Measurements from ENCODE around the gene PIP4K2B.

PIP4K2B gene

GRCh38 chr17:38777641-38778250 lies 21.6 kb downstream of the PIP4K2B start:
- peak; percentile 24 for DNase-seq

GRCh38 chr17:38773258-38773657 lies 26.1 kb downstream of the PIP4K2B start:
- DNase-seq: no peak

DNA sequence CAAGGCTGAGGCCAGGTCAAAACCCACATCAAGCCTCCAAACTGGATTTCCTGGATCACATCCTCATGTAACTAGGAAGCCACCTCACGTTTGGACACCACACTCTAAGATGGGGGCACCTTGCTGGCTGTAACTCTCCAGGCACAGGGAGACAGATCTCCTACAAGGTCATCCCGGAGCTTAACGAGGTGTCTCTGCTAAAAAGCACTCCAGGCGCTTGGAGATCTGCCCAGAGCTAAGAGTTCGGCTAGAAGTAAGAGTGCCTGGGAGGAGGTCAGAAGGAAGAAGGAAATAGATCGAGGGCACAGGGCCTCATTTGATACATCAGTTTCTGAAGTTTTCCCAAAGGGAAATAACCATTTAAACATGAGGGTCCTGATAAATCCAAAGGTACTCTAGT lies 30.9 kb downstream of the PIP4K2B start:
- no peak for DNase-seq

DNA sequence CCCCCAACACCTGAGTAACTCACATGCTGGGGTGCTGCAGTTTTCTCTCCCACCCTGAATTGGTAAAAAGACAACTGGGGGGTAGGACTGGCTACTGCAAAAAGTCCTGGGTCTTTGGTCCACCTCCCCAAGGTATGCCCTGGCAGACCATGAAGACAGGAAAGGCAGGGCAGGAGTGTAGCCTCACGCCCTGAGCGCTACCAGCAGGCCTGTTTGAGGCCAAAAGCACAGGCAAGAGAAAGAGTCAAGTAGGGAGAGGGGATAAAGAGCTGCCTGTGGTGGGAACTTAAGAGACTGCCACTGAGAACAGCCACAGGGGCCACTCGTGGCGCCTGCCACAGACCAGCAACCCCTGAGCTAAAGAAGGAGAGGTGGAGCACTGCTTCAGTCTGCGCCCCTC lies 33.0 kb downstream of the PIP4K2B start:
- DNase-seq: no peak

DNA sequence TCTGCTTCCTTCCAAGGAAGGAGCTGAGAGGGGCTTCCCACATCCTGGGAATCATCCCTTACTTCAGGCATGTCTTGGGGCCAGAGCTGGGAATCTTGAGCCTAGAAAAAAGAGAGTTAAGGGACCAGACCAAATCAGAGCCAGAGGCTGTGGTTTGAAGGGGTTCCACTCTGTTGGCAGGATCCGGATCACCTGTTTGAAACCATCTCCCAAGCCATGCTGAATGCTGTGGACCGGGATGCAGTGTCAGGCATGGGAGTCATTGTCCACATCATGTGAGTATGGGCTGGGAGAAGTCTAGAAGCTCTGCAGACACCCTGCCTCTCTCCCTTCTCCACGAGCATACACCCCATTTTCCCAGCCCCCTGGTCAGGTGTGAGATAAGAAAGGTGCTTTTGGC lies 37.1 kb downstream of the PIP4K2B start:
- no peak for DNase-seq

DNA sequence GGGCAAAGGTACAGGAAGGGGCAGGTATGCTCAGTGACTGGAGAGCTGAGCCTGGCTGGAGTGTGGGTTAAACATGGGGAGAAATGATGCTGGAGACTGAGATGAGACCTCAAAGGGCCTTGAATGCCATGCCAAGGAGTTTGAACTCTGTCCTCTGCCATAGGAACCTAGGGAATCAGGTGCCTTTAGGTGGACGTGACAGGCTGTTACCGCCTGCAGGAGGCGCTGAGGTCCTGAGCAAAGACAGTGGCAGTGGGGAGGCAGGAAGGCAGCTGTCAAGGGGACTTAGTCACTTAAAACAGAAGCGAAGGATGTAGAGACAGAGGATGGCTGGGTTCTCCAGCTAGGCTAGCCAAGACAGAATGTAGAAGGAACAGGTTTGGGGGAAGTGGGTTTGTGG lies 37.7 kb downstream of the PIP4K2B start:
- no peak for DNase-seq

- no peak for DNase-seq
Observed at GRCh38 chr17:38753071-38753506, 46.3 kb downstream of the PIP4K2B start.

DNA sequence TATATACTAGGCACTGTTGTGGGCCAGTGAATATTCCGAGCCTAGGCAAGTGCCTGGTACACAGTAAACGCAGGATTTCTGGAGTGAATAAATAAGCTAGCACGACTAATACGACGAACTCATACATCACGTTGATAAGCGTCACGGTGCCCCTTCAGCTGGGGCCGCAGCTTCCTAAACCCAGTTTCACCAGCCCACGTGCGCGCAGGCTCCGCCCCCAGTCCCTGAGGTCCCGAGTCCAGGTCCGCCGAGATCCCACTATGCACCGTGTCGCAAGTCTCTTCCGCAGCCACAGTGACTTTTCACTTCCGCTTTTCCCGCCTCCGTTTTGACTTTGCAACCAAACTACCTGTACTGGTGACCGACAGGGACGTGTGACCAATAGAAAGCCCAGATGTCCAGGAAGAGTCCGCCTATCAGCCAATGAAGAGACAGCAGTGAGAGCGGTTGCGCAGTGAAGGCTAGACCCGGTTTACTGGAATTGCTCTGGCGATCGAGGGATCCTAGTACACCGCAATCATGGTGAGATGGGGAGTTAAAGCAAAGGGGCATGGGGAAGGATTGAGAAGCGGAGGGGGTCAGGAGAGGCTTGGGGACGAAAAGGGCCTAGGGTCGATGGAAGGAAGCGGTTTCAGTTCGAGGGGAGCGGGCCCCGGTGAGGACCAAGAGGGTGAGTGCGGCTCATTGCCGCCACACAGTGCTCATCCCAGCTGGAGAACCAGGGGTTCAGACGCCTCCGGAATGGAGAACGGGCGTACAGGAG lies 46.9 kb downstream of the PIP4K2B start, which contains the start of gene PSMB3:
TSS of gene PSMB3 (plus strand) at position 434 of the 763 bp plus-strand sequence. CDS start at position 520, 86 bp downstream.
- DNase-seq: peak; percentile 78

GRCh38 chr17:38751808-38752307 lies 47.5 kb downstream of the PIP4K2B start:
- DNase-seq: no peak

GRCh38 chr17:38751144-38751807 lies 48.1 kb downstream of the PIP4K2B start:
- no peak for DNase-seq

DNA sequence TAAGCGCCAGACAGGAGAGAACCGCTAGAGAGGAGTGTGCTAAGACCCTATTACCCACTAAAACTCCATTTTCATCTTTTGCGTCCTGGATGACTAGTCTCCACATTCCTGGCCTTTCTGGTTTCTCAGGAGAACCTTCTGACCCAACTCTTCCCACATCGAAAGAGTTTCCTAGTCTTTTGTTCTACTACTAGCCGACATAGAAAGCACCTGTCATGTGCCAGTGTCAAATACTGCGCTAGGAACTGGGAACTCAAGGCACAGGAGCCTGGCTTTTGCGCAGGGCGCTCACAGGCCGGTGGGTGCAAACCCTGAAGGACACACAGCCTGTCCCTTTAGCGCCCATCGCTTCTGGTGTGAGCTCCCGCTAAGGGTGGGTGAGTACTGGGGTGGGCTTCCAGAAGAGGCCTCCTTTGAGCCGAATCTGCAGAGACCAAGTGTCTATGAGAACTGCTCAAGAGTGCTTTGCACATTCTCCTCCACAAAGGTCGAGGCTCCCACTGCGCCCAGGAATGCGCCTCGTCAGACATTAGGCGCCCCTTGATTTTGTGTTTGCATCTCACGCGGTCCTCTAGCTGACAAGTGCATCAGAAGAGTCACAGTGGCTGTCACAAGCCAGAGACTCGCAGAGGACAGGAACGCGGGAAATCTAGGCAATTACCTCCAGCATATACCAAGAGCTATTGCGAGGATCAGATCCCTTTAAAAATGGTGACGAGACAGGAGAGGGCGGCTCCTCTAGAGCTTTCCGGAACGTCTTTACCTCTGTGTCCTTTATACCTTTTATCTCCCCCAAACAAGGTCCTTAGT lies 48.8 kb downstream of the PIP4K2B start:
- no peak for DNase-seq

DNA sequence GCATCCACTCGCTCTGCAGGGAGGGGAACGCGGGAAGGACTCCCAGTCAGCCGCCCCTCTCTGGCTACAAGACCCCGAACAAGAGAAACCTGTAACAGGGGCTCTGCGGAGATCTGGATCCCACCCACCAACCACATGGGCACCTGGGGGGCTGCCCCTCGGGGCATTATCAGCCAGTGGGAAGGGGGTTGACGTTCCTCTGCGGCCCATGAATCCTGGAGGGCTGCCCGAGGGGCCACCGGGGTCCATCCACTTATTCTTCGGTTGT lies 49.4 kb downstream of the PIP4K2B start:
- DNase-seq: no peak

DNA sequence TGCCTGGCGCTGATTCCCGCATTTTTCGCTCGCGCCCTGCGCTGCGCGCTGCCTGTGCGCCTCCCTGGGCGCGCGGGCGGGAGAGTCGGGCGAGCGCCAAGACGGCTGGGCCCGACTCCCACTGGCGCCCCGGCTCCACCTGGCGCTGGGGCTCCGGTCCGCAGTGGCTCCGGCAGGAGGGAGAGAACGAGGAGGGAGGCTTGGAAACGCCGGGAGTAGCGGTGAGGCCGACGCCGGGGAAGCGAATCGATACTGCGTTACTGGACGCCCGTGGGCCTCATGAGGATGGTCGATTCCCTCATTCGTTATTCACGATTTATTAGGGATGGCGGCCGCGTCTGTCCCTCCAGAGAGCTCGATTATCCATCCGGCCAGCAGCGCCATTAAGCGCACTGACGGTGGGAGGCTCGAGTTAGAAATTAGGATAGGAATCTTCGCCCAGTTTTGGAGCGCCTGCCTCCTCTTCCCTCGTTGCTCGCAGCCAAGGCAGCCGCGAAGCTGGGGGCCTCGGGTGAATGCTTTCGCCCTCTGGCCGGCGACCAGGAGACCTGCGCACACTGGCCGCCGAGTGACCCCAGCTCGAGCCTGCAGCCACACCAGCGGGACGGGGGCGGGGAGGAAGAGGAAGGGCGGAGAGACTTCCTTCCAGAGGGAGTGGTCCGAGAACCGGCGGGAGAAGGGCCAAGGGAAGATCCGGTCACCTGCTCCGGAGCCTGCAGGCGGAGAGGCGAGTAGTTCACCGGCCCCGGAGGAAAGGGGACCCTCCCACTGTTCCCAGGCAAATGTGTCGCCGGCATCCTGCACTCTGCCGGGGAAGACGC lies 49.9 kb downstream of the PIP4K2B start:
- no peak for DNase-seq

DNA sequence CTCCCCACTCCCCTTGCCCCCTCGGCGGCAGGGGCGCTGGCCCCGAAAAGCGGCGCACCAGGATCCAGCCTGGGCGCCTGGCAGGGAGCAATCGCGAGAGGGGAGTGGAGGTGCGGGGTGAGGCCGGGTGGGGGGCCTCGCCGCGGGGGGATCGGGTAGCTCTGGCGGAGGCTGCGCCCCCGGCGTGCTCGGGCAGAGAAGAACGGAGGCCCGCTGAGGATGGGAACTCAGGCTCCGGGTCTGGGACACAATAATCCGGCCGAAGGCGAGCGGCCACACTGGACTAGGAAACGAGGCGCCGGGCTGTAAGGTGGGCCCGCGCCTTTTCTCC lies 50.5 kb downstream of the PIP4K2B start:
- DNase-seq: no peak

DNA sequence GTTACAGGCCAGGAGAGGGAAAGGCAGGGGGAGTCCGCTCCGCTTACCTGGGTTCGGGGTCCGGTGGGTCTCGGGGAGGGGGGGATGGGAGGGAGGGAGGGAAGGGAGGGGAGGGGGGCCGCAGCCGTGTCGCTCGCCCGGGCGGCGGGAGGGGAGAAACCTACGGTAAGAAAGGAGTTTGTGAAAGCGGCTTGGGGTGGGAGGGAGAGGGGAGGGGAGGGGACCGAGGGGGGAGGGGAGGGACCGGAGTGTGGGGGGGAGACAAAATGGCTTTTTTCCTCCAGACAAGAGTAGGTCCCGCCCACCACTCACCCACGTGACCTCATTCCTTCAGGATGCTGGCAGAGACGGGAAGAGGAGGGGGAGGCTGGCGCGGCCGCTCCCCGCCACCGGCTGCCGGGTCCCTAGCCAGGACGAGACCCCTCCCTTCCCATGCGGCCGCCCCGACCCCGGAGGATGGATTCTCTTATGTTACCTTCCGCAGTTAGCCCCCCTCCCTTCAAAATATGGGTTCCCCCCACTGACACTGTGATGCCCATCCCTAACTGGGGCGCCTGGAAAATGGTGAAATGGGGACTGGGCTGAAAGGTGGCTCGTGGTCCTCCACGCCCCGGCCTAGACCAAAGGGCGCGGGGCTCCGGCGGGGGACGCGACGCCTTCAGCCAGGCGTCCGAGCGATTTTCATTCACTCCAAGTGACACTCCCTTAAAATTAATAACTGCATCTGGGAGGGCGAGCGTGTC lies 51.0 kb downstream of the PIP4K2B start, which contains the start of gene PCGF2:
TSS of gene PCGF2 (minus strand) at position 188 of the 743 bp plus-strand sequence. CDS start 7,934 bp downstream, outside the sequence.
- no peak for DNase-seq

DNA sequence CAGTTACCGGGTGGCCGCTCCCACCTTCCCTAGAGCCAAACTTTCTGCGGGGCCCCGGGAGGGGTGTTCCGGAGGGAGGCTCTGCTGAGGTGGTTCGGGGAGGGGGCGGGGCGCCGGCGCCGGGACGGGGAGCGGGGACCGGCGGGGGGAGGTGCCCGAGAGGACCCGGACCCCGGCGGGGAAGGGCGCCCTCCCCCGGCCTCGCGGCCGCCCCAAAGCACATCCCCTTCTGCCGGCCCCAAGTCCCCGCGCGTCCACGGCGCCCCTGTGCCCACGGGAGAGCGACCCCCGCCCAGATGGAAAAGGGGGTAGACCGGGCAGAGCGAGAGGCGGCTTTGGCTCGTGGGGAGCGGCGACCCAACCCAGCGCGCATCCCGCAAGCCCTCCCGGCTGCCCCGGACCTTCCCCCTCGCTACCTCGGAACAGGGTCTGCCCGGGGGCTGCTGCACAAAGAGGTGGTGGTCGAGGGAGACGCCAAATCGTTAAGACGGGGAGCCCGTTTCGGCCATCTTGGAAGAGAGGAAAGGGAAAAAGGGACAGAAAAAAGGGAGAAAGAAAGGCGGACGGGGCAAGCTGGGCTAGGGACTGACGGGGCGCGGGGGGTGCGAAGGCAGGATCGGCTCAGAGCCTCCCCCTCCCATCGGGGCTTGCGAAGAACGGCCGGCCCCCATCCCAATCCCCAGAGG lies 51.8 kb downstream of the PIP4K2B start:
- DNase-seq: no peak

- DNase-seq: no peak
Observed at GRCh38 chr17:38746849-38747462, 52.4 kb downstream of the PIP4K2B start.

DNA sequence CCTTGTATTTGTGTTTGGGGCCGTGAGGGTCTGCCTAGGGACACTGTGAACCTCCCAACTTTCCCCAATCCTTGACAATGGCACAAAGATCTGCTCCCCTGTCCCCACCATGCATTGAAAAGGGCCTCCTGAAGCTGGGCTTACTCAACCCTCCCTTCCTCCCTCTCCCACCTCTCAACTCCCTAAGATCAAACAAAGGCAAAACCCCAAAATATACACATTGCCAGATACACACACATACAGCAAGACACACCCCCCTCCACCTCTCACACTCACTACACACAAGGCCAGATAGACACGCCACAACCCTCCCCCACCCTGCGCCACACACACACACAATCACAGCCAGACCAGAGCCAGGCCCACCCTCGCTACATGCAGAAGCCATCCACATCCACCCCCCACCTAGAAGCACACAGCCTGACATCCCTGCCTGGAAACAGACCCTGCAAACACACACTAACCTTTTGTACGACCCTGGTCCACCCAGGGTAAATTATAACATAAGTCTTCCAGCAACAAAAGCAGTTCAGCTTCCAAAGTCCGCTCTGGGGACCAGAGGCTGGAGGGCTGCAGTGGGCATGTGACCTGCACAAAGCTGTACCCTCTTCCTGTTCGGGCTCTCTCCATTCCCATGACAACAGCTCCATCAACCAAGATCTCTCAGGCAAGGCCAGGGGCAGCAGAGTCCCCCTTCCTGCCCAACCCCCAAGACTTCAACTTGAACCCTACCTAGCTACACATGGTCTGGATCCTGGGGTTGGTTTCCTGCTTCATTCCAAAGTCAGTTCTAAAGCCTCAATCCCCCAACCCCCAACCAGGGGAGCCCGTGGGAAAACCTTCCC lies 53.1 kb downstream of the PIP4K2B start:
- no peak for DNase-seq

DNA sequence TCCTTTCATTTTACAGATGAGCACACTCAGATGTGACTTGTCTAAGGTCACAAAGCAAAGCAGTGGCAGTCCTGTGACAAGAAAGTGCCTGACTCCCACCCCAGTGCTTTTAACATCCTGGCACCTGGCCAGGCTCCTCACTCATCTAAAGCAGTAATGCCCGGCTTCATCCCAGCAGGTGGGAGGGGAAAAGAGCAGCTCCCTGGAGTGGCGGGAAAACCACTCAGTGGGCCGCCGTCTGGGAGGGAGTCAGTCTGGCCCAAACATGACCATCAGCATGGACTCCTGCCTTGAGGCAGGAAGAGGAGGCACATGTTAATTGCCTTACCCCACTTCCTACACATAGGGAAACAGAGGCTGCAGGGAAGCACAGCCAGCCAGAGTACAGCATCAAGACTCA lies 53.8 kb downstream of the PIP4K2B start:
- no peak for DNase-seq
